GM19438 (cell line): ENCODE measurements around the gene NUDT4.
"Not testable (repeated sequence)": the region's sequence is repeated elsewhere in the genome, so short reads cannot be mapped to it uniquely, and the experiment has no call there.

Experiments
- ATAC-seq: cut with Tn5 transposase; IDR thresholded peaks from one replicate; pipeline ENCODE4 v1.9.1; 2021; ENCODE audit warnings: low read depth; ENCODE audit not compliant: unreplicated experiment

Gene NUDT4

DNA sequence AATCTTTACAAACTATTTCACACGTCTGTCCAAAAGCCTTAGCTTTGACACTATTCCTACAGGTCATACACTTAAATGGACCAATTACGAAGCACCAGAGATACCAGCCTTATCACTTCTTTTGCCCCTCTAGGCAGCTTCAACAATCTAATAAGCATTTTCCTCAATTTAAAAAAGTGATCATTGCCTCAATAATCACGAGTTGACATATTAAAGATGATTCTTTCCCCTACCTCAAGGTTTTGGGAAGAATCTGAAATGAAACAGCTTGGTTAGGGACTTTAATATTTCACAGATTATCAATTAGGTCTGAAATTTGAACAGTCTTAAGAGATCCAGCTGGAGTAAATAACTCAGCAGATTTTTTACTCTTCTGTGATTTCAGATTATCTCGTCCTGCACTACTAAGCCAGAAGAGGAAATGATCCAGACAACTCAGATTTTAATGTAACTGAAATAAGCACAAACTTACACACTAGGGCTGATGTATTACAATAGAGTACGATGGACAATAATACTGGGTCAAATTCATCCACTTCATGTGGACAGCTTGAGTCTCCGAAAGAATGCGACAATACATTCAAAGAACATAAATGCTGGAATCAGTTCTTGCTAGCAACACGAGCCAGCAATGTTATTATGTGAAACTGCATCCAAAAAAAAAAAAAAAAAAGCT is 48.1 kb downstream of the NUDT4 start:
- no peak for ATAC-seq

DNA sequence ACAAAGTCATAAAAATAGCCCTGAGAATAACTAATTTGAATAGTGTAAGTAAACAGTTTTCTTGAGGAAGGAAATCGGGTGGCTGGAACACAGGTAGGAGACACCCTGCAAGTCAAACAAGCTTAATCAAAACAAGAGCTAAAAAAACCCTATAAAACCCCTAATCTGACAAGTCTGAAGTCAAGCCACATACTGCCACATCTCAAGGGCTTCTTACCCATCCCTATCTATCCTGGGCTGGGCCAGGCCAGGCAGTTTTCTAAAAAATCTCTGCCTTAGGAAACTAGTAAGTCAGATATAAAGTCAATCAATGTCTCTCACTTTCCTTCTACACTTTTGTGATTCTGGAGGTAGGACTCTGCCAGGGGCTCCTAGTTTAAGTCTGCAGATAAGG is 48.7 kb downstream of the NUDT4 start:
- no peak for ATAC-seq

DNA sequence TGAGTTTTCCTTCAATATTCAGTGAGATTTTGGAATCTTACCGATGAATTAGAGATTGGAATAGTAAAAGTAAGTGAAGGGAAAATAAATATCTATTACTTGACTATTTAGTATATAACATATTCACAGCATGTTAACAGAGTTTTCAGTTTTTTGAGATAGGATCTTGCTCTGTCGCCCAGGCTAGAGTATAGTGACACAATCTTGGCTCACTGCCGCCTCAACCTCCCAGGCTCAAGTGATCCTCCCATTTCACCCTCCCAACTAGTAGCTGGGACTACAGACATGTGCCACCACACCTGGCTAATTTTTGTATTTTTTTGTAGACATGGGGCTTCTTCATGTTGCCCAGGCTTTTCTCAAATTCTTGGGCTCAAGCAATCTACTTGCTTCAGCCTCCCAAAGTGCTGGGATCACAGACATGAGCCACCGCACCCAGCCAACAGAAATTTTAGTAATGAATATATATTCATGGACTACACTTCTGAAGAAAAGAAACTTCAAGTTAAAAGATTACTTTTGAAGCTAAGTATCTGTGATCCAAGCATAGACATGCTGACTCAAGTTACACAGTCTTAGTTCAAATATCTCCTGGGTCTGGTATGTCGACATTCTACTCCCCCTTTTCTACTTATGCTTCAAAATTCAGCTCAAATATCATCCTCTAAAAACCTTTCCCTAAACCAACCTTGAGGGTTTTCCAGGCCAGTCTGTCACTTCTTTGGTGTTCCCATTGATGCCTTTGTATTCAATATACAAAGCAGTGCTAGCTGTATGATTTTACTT is 50.2 kb downstream of the NUDT4 start:
- no peak for ATAC-seq

DNA sequence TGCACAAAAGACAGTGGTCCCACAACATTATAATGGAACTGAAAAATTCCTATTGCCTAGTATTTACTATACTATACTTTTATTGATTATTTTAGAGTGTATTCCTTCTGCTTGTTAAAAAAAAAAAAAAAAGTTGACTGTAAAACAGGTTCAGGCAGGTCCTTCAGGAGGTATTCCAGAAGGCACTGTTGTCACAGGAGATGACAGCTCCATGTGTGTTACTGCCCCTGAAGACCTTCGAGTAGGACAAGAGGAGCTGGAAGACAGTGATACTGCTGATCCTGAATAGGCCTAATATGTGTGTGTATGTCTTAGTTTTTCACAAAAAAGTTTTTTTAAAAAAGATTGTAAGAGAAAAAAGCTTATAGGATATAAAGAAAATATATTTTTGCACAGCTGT is 51.7 kb downstream of the NUDT4 start:
- ATAC-seq, result no peak

DNA sequence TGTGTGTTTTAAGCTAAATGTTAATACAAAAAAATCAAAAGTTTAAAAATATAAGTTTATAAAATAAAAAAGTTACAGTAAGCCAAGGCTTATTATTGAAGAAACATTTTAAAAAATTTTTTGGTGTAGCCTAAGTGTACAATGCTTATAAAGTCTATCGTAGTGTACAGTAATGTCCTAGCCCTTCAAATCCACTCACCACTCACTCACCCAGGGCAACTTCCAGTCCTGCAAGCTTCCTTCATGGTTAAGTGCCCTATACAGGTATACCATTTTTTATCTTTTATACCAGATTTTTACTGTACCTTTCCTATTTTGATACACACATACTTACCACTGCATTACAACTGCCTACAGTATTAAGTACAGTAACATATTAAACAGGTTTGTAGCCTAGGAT is 52.1 kb downstream of the NUDT4 start:
- no peak for ATAC-seq

DNA sequence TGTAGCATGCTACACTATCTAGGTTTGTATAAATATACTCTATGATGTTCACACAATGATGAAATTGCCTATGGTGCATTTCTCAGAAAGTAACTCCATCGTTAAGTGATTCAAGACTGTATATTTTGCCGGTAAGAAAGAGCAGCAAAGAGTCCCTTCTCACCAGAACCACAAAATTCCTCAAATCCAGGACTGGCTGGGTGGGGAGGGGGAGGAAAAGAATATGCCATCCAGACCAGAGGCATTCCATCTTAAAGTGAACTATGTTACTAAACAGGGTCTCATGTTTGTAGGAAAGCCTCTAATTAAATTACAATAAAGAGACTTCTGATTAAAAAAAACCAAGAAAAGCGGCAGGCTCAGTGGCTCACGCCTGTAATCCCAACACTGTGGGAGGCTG is 52.6 kb downstream of the NUDT4 start:
- no peak for ATAC-seq

DNA sequence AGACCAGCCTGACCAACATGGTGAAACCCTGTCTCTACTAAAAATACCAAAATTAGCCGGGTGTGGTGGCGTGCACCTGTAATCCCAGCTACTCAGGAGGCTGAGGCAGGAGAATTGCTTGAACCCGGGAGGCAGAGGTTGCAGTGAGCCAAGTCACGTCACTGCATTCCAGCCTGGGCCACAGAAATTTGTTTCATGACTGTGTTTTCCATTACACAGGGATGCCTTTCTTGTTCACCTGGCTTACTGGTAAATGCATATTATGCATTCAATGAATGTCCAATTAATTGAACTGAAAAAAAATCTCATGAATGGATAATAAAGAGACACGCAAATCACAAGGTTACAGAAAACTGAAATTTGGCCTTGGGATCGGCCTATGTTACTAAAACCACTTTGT is 54.3 kb downstream of the NUDT4 start:
- ATAC-seq, result not testable (repeated sequence)

DNA sequence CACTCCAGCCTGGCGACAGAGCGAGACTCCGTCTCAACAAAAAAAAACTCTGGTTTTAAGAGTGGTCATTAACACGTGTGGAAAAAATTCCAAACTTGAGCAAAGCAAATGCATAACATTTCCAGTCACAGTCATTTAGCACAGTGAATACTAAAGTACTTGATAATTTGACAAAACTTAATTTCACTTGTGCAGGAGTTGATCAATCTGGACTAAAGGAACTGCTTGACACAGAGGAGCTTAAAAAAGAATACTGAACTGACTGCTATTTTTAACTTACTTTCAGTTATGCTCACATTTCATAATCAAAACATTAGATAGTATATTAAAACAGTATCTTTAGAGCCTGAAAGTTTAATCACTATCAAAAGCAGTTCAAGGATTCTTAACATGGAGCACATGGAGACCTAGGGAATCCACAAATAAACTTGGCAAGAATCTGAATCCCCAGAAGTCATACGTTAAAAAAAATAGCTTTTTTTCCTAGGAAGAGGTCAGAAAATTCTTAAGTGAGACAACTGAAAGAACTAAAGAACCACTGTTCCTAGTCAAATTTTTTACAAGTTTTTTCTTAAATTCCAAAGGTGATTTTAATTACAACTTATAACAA is 56.6 kb downstream of the NUDT4 start:
- no peak for ATAC-seq

DNA sequence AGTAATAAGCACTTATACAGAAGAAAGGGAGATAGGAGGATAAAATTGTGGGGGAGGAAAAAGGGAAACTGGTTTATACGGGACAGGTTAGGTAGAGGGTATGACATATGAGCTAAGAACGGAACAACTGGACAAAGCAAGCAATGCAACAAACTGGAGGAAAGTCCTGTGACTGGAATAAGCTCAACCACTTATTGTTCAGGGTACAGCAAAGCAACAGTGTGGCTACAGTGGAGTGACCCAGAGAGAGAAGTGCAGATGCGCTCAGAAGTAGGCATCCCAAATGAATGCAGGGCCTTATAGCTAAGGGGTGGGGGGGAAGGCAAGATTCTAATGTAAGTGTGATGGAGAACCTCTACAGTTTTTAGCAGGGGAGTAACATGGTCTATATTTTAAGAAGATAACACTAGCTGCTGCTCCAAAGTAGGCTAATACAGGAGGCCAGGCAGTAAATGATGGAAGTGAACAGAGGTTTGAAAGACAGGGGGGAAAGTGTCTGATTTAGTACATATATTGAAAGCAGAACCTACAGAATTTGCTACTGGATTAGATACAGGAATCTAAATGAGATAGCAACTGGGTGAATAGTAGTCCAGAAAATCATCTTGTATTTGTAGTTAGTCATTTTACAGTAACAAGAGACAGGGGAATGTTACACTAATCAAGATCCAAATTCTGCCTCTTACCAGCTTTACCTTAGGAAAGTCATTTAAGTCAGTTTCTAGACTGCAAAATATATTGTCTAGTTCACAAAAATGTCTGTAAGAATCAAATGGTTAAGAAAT is 60.7 kb downstream of the NUDT4 start:
- no peak for ATAC-seq

DNA sequence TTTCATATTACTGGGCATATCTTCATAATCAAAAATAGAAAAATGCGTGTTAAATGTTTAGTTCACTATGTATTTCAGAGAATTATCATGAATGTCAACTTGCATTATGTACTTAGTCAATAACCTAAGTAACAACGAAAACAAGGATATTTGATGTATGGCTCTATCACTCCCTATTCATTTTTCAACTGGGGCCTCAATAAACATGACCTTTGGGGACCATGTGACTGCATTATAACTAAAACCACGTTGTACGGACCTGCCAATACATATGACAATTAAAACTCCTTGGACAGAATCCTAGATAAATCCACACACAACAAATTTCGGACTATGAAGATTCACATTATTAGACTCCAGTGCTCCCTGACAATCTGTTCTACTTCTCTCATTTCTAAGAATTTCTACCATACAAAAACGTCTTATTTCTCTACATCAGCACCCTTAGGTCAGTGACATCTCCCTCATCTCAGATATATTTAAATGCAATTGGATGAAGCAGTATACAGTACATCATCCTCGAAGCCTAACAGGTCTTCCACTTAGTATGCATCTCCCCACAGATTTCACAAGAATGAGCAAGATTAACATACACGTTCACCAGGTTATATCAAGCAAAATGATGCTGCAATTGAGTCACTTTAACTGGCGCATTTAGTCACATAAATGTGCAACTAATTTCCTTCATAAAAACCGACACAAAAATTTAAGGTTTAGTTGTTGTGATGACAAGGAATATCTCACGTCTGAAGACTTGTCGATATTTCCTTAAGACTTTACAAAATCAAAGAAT is 62.5 kb downstream of the NUDT4 start:
- ATAC-seq, result no peak

DNA sequence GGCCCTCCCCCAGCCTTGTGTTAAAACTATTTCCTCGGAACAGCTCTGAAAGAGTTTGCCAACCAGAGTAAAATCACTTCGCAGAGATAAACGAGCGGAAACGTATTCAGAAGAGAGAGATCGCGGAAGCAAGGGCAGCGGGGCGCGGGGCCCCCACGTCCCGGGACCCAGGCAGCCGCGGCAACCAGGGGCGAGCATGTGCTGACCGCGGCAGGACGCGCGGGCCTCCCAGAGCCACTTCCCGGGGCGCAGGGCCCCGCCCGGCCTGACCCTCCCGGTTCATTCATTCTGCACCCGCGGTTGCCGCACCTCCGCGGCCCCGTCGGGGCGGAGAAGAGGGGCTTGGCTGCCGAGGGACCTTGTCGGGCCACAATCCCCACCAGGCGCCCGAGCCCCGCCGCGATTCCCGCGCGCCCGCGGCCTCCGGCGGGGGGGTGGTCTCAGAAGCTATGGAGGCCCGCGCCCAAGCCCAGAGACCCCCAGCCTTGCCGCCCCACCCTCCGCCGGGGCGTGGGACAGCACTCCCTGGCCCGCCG is 63.4 kb downstream of the NUDT4 start:
- ATAC-seq, result no peak

DNA sequence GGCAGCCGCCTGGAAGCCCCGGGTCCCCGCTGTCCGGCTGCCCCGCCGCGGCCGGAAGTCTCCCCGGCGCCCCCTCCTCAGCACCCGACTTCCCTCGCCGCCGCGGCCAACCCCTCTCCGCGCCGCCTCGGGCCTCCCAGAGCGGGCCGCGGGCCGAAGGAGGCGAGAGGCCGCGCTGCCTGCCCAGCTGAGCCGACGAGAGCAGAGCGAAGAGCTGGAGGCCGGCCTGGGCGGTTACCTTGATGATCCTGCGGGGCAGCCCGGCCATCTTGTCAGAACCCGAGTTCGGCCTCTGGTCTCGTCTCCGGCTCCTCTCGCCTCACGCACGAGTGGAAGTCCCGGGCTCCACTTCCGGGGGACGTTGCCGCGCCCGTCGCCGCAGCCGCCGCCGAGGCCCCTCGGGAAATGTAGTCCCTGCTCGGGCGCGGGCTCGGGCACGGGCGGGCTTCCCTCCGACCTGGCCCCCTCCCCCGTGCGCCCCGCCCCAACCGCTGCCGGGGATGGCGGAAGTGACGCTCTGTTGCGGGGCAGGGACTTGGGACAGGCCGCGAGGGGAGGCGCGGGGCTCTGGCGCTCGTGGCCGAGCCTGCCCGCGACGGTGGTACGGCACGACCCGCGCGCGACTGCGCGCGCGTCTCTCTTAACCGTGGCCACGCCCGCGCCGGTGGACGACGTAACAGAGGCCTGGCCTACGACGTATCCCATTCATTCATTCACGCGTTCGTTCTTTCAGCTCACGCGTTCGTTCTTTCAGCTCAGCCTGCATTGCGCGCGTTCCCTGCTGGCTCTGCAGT is 64.1 kb downstream of the NUDT4 start, which contains the start of gene UBE2N:
Gene UBE2N, minus strand, starts transcription at position 331 of the 794 bp plus-strand sequence. Its CDS starts 63 bp downstream, at position 268.
- ATAC-seq, result peak; percentile 76

DNA sequence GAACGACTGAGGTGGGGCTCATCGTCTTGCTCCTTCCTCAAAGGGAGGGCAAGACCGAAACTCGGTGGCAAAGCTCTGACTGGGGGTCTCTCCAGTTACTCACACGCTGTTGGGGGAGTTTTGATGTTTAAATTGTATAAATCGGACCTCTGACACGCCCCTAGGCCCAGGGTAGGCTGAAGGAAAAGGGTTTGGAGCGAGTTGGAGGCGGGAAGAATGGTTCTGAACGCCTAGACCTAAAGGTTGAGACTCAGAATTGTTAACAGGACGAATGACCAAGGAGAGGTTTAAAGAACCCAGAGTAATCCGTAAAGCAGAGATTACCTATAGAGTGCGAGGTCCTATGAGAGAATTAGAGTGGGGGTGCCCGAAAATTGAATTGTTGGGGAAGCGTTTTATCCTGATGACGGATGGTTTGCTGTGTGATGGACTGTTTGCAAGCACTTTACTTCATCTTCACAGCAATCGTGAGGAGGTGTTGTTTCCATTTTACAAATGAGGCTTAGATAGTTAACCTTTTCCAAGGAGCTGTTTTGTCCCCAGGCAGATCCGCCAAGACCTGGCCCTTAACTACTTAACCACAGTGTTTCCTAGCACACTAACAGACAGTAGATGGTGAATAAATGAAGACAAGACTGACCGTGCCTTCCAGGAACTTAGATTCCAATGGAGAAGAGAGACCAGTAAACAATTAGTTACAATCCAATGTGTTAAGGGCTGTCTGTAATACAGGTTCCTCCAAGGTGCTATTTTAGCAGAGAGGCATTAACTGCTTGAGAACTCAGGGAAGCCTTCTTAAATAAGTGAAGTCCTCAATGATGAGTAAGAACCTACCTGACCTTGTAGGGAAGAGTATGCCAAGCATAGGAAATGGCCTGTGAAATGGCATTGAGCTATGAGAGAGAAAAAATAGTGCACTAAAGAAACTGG is 65.0 kb downstream of the NUDT4 start:
- ATAC-seq, result no peak

DNA sequence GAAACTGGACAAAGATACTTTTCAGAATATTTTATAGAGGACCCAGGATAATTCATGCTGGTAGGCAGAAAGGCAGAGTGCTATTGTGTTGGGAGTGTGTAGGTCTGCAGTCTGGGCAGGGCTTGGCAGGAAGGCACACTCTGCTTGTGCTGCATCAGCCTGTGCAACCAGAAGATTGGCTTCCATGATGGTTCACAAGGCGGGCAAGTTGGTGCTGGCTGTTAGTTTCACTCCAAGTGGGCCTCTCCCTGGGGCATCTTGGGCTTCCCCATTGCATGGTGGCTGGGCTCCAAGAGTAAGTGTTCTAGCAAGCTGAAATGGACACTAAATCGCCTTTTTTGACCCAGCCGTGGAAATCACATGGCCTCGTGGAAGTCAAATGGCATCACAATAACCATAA is 65.9 kb downstream of the NUDT4 start:
- ATAC-seq, result no peak

DNA sequence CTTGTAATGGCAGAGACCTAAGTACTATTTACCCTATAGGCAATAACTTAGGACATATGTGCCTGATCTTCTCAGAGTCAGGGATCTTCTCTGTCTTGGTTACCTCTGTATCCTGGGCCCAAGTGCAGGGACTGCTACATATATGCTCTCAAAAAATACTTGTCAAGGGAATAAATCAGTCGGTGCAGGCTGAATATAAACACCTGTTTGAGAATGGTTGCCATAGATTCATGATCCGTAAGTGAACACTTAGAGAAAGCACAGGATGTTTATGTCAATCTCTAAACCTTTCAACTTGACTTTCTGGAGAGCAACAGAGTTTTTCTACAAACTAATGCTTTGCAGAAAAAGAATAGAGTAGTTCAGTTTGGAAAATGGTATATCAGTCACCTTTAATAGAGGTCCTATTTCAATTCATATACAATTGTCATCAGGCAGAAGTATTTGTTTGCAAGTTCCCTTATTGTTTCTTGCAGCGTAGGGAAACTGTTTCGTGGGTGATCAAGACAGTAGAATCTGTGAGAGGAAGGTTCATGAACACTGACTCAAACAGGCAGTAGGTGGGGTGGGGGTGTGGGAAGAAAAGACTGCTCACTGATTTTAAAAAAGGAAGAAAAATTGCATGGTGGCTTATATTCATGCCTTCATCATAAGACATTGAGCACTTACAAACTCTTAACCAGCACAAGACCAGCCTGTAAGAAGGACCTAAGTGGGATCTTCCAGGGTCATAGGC is 70.0 kb downstream of the NUDT4 start:
- no peak for ATAC-seq

DNA sequence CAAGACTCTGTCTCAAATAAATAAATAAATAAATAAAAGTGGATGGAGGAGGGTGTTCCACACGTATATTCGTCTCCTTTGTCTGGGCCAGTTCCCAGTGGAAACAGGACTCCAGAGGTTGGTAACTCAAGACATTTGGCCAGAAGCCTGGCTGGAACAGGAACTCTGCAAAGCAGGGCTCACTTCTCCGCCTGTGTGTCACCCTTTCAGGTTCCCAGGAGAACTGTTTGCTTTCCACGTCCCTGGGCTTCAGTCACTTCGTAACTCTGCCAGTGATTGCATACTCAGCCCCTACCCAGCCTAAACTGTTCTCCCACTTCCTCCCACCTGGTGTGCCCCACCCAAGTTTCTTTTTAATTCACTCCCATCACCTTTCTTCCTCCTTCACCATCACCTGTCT is 71.1 kb downstream of the NUDT4 start:
- ATAC-seq, result no peak

DNA sequence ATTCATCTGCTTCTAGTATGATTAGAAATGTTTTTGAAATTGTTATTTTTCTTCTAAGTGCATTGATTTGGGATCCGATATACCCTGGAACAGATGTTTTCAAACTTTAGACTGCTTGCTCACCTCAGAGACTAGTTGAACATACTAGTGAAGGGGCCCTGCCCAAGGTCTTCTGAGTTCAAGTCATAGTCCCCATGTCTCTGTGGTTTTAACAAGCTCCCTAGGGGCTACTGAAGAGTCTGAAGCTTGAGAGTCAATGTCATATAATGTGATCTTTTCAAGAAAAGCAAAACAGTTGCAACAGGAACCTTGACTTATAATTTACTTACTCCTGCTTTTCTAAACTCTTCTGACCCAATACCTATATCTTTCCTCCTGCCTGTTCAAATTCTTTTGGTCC is 71.6 kb downstream of the NUDT4 start:
- ATAC-seq, result peak; percentile 78
